ENCODE measurements around the gene IL12B.

The IL12B gene

GRCh38 chr5:159337016-159337955 is 7.0 kb upstream of the IL12B start:
- peak; percentile 74 for DNase-seq
- no peaks in the 10 kb centered on the region for H3K36me3 ChIP-seq (replicated peaks)
- in situ Hi-C loops (cut with HindIII; ENCODE audit: low pct_ligation_motif_present, low sequenced_read_pairs), result no loop called here
- no peak overlapping the region for H3K4me3 ChIP-seq (ENCODE audit: low read depth, low read length)
- H3K27me3 ChIP-seq (replicated peaks), result no peaks in the 10 kb centered on the region
- H3K27ac ChIP-seq, result peak overlapping the region; percentile 15
- TF ChIP-seq, protein P1, sequence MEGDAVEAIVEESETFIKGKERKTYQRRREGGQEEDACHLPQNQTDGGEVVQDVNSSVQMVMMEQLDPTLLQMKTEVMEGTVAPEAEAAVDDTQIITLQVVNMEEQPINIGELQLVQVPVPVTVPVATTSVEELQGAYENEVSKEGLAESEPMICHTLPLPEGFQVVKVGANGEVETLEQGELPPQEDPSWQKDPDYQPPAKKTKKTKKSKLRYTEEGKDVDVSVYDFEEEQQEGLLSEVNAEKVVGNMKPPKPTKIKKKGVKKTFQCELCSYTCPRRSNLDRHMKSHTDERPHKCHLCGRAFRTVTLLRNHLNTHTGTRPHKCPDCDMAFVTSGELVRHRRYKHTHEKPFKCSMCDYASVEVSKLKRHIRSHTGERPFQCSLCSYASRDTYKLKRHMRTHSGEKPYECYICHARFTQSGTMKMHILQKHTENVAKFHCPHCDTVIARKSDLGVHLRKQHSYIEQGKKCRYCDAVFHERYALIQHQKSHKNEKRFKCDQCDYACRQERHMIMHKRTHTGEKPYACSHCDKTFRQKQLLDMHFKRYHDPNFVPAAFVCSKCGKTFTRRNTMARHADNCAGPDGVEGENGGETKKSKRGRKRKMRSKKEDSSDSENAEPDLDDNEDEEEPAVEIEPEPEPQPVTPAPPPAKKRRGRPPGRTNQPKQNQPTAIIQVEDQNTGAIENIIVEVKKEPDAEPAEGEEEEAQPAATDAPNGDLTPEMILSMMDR (IDR thresholded peaks at IDR 0.05; ENCODE audit: low read depth, low read length, missing control alignments), result no peak

DNA sequence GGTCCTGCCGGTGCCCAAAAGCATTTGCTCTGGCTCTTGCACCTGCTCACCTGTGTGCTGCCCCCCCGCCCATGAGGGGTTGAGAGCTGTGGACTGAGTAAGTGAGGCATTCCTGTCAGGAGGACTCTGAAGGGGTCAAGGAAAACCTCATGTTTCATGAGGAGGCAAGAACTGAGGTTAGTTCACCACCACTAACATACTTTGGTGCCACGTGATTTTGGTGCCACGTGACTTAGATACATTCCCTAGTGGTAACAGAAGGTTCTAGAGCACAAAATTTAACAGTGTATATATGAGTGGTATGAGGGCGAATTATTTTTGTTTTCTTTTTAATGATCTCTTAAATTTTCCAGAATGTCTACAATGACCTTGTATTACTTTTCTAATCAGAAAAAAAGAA is 6.3 kb upstream of the IL12B start:
- Histone ChIP-seq H3K4me3 (ENCODE audit: low read depth, low read length) (no peak overlapping the region), H3K27me3 (replicated peaks) (no peaks in the 10 kb centered on the region), H3K27ac (no peak overlapping the region)

GRCh38 chr5:159333545-159333925 is 3.2 kb upstream of the IL12B start:
- TF ChIP-seq, protein P1 (IDR thresholded peaks at IDR 0.05; ENCODE audit: low read depth, low read length, missing control alignments), result no peak
- in situ Hi-C loops (cut with HindIII; ENCODE audit: low pct_ligation_motif_present, low sequenced_read_pairs), result no loop called here

More for the DNA sequence above, 6.3 kb upstream of the IL12B start:
- TF ChIP-seq, protein P1 (IDR thresholded peaks at IDR 0.05; ENCODE audit: low read depth, low read length, missing control alignments), result no peak
- no peaks in the 10 kb centered on the region for H3K36me3 ChIP-seq (replicated peaks)
- no peak for DNase-seq
- in situ Hi-C loops (cut with HindIII; ENCODE audit: low pct_ligation_motif_present, low sequenced_read_pairs), result no loop called here

GRCh38 chr5:159332800-159333544 is 2.7 kb upstream of the IL12B start:
- H3K36me3 ChIP-seq (replicated peaks), result no peaks in the 10 kb centered on the region
- H3K4me3 ChIP-seq (ENCODE audit: low read depth, low read length), result no peak overlapping the region
- H3K27ac ChIP-seq, result no peak overlapping the region
- H3K27me3 ChIP-seq (replicated peaks), result no peaks in the 10 kb centered on the region
- in situ Hi-C loops (cut with HindIII; ENCODE audit: low pct_ligation_motif_present, low sequenced_read_pairs), result no loop called here
- TF ChIP-seq, protein P1 (IDR thresholded peaks at IDR 0.05; ENCODE audit: low read depth, low read length, missing control alignments), result no peak
- no peak for DNase-seq

More at GRCh38 chr5:159333545-159333925, 3.2 kb upstream of the IL12B start:
- Histone ChIP-seq H3K27ac (no peak overlapping the region), H3K27me3 (replicated peaks) (no peaks in the 10 kb centered on the region), H3K36me3 (replicated peaks) (no peaks in the 10 kb centered on the region), H3K4me3 (ENCODE audit: low read depth, low read length) (no peak overlapping the region)
- DNase-seq, result no peak

DNA sequence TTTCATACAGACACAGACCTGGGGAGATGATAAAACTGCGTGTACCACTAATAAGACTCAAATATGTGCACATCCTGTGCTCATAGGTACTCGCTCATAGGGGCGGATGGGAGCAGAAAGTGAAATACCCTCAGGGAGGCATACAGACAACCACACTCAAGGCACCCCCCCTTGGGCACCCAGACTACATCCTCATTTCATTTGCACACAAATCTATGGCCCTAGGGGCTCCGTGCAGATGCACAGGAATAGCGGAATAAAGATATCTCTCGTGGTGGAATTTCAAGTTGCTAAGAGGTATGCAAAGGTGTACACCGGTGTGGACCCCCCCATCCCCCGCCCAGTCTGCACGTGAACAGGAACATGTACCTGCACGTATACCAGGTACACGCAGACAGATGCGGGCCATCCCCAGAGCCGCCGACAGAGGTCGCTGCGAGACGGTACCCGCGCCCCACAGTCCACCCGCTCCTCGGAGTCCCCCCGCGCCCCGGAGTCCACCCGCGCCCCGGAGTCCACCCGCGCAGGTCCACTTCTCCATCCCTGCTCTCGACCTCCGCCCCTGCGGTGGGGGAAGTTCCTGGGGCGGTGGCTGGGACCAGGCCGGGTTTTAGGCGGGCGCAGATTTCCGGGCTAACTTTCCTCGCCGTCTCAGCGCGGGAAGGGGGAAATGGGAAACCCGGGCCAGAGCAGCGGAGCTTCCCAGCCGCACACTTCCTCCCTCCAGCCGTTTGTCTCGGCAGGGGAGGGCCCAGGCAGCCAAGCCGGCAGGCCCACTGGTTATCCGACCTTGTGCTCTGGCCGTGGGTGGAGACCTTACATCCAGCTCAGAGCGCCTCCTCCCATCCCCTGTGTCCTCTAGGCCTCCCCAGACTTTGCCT is 1.0 kb upstream of the IL12B start:
- no peaks in the 10 kb centered on the region for H3K36me3 ChIP-seq (replicated peaks)
- no peak for DNase-seq
- no peaks in the 10 kb centered on the region for H3K27me3 ChIP-seq (replicated peaks)
- in situ Hi-C loops (cut with HindIII; ENCODE audit: low pct_ligation_motif_present, low sequenced_read_pairs), result no loop called here
- TF ChIP-seq, protein P1 (IDR thresholded peaks at IDR 0.05; ENCODE audit: low read depth, low read length, missing control alignments), result peak; percentile 81
- H3K4me3 ChIP-seq (ENCODE audit: low read depth, low read length), result peak overlapping the region; percentile 57
- H3K27ac ChIP-seq, result no peak overlapping the region
